Measurements from ENCODE around the gene NBAS. TPM values are rescaled to one million over a fixed set of nuclear protein-coding genes. Genes with fewer than 3 reads are reported as not detected.
"Not testable (repeated sequence)": the region's sequence is repeated elsewhere in the genome, so short reads cannot be mapped to it uniquely, and the experiment has no call there.

NBAS gene
- total and polyA plus RNA-seq, 2 of the 13 experiments (the other 11 are each of a cell fraction or from before 2014, with no cell fraction given): 33.6 to 58.7 TPM

GRCh38 chr2:15408759-15409158, 152.4 kb downstream of the NBAS start:
- in situ Hi-C loops (cut with HindIII; ENCODE audit: extremely low pct_ligation_motif_present, low pct_unique_long_range_greater_than_20kb) (no loop called here), intact Hi-C loops (cut with micrococcal nuclease; ENCODE audit: unreplicated experiment) (no loop called here)
- FAIRE-seq (no peak), ATAC-seq (no peak), DNase-seq (ENCODE audit: low spot score) (no peak)
- TF ChIP-seq NFE2L1 (CRISPR knock-in tag; IDR thresholded peaks at IDR 0.05; ENCODE audit: borderline replicate concordance): no peak
- TF ChIP-seq, protein P1, sequence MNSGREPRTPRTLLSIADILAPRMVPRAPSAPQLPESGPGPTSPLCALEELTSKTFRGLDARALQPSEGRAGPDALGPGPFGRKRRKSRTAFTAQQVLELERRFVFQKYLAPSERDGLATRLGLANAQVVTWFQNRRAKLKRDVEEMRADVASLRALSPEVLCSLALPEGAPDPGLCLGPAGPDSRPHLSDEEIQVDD (CRISPR knock-in tag; IDR thresholded peaks at IDR 0.05; ENCODE audit: borderline replicate concordance): no peak
- H3K4me2 ChIP-seq (ENCODE audit: low read depth, low read length): no peak overlapping the region
- ChIA-PET CTCF (ENCODE audit: low intra/inter-chr PET ratio, low total read pairs) (no interaction called here), POLR2A (no interaction called here)
- H2AFZ ChIP-seq (ENCODE audit: low read length): no peak overlapping the region
- no peaks in the 10 kb centered on the region for H4K20me1 ChIP-seq (ENCODE audit: insufficient read depth, low read length)
- WGBS (ENCODE audit: low lambda C conversion rate): 97% methylated on average over 3 of the region's 3 CpGs
- no peak overlapping the region for H3K9ac ChIP-seq (ENCODE audit: insufficient read depth, low read depth, low read length)
- no peaks in the 10 kb centered on the region for H3K79me2 ChIP-seq (ENCODE audit: insufficient read depth, low read length)
- H3K27ac ChIP-seq (ENCODE audit: extremely low read length, insufficient read depth, low read length): no peak overlapping the region
- no peak overlapping the region for H3K4me3 ChIP-seq (replicated peaks in 1 of 3; ENCODE audit: insufficient read depth in 1 of 3, low read depth in 2 of 3, low read length in 3 of 3)
- no TSS peak for BruUV-seq (replicated peaks)
- H3K27me3 ChIP-seq (ENCODE audit: control insufficient read depth in 1 of 2, insufficient read depth in 2 of 2, low read length in 2 of 2): no peaks in the 10 kb centered on the region
- no peaks in the 10 kb centered on the region for H3K4me1 ChIP-seq (ENCODE audit: insufficient read depth, low read length)
- no peaks in the 10 kb centered on the region for H3K9me3 ChIP-seq (ENCODE audit: low read length)
- peaks cover 2 to 5% of the 10 kb centered on the region in 2 experiments; a peak in 4 of 5 replicates for H3K36me3 ChIP-seq (replicated peaks in 1 of 2; ENCODE audit: control insufficient read depth in 1 of 2, insufficient read depth in 2 of 2, low read length in 2 of 2)

DNA sequence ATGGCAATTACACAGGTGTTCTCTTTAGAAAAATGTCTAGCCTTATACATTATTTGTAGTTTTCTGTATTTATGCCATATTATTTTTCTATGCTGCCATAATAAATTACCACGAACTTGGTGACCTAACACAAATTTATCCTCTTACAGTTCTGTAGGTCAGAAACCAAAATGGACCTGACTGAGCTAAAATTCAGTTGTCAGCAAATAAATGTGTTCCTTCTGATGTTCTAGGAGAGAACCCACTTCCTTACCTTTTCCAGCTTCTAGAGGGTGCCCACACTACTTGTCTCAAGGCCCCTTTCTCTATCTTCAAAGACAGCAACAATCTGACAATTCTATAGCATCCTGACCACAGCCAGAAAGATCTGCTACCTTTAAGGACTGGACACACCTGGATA, 153.5 kb downstream of the NBAS start:
- BruUV-seq (replicated peaks): no TSS peak
- H4K20me1 ChIP-seq (ENCODE audit: insufficient read depth, low read length): no peaks in the 10 kb centered on the region
- no peaks in the 10 kb centered on the region for H3K9me3 ChIP-seq (ENCODE audit: low read length)
- no peaks in the 10 kb centered on the region for H3K79me2 ChIP-seq (ENCODE audit: insufficient read depth, low read length)
- WGBS (ENCODE audit: low lambda C conversion rate): 88% methylated on average over 1 of the region's 1 CpG
- DNase-seq (ENCODE audit: low spot score) (no peak), FAIRE-seq (no peak), ATAC-seq (no peak)
- peaks cover 2 to 5% of the 10 kb centered on the region in 2 experiments; a peak in 3 of 5 replicates for H3K36me3 ChIP-seq (replicated peaks in 1 of 2; ENCODE audit: control insufficient read depth in 1 of 2, insufficient read depth in 2 of 2, low read length in 2 of 2)
- POLR2A ChIA-PET: no interaction called here
- TF ChIP-seq PAX8 (CRISPR knock-in tag; IDR thresholded peaks at IDR 0.05; ENCODE audit: borderline replicate concordance): no peak
- TF ChIP-seq U2AF2 (IDR thresholded peaks at IDR 0.05; ENCODE audit: low read depth, low read length): no peak
- no peak for TF ChIP-seq ATF7-NPFF (CRISPR knock-in tag; IDR thresholded peaks at IDR 0.05; ENCODE audit: low read depth)
- peak; percentile 77 to 86 for TF ChIP-seq MAFK (conservative IDR thresholded peaks at IDR 0.05 in 1 of 2, IDR thresholded peaks at IDR 0.05 in 1 of 2; ENCODE audit: low read length in 2 of 2)
- peak; percentile 78 for TF ChIP-seq MAFF (IDR thresholded peaks at IDR 0.05; ENCODE audit: low read depth, low read length)
- no peak overlapping the region for H3K27ac ChIP-seq (ENCODE audit: extremely low read length, insufficient read depth, low read length)
- intact Hi-C loops (cut with micrococcal nuclease; ENCODE audit: unreplicated experiment): no loop called here
- in situ Hi-C loops (cut with HindIII; ENCODE audit: extremely low pct_ligation_motif_present, low pct_unique_long_range_greater_than_20kb): no loop called here
- no peak overlapping the region for H3K9ac ChIP-seq (ENCODE audit: insufficient read depth, low read depth, low read length)
- no peak overlapping the region for H3K4me3 ChIP-seq (replicated peaks in 1 of 3; ENCODE audit: insufficient read depth in 1 of 3, low read depth in 2 of 3, low read length in 3 of 3)
- no peaks in the 10 kb centered on the region for H3K4me1 ChIP-seq (ENCODE audit: insufficient read depth, low read length)
- no peak overlapping the region for H3K4me2 ChIP-seq (ENCODE audit: low read depth, low read length)
- H3K27me3 ChIP-seq (ENCODE audit: control insufficient read depth in 1 of 2, insufficient read depth in 2 of 2, low read length in 2 of 2): no peaks in the 10 kb centered on the region
- H2AFZ ChIP-seq (ENCODE audit: low read length): no peak overlapping the region
- CTCF ChIA-PET (ENCODE audit: low intra/inter-chr PET ratio, low total read pairs): no interaction called here

DNA sequence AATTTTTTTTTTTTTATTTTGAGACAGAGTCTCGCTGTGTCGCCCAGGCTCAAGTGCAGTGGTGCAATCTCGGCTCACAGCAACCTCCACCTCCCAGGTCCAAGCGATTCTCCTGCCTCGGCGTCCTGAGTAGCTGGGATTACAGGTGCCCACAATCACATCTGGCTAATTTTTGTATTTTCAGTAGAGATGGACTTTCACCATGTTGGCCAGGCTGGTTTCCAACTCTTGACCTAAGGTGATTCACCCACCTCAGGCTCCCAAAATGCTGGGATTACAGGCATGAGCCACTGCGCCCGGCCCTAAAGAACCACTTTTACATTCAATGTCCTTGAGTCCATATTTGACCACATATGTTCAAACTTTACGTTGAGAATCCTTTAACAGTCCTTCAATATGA, 156.6 kb downstream of the NBAS start:
- H3K4me2 ChIP-seq (ENCODE audit: low read depth, low read length); H3K27ac ChIP-seq (ENCODE audit: extremely low read length, insufficient read depth, low read length); FAIRE-seq; H3K4me1 ChIP-seq (ENCODE audit: insufficient read depth, low read length); H3K9ac ChIP-seq (ENCODE audit: insufficient read depth, low read depth, low read length); in situ Hi-C loops (cut with HindIII; ENCODE audit: extremely low pct_ligation_motif_present, low pct_unique_long_range_greater_than_20kb); DNase-seq (ENCODE audit: low spot score); POLR2A ChIA-PET; H3K9me3 ChIP-seq (ENCODE audit: low read length); H3K36me3 ChIP-seq (replicated peaks in 1 of 2; ENCODE audit: control insufficient read depth in 1 of 2, insufficient read depth in 2 of 2, low read length in 2 of 2); H3K27me3 ChIP-seq (ENCODE audit: control insufficient read depth in 1 of 2, insufficient read depth in 2 of 2, low read length in 2 of 2); H4K20me1 ChIP-seq (ENCODE audit: insufficient read depth, low read length); H3K4me3 ChIP-seq (replicated peaks in 1 of 3; ENCODE audit: insufficient read depth in 1 of 3, low read depth in 2 of 3, low read length in 3 of 3); H3K79me2 ChIP-seq (ENCODE audit: insufficient read depth, low read length); H2AFZ ChIP-seq (ENCODE audit: low read length); intact Hi-C loops (cut with micrococcal nuclease; ENCODE audit: unreplicated experiment); BruUV-seq (replicated peaks); CTCF ChIA-PET (ENCODE audit: low intra/inter-chr PET ratio, low total read pairs); ATAC-seq: not testable (repeated sequence)
- WGBS (ENCODE audit: low lambda C conversion rate): 98% methylated on average over 9 of the region's 9 CpGs

Data from HepG2 (cell line).